Activated CD4-positive, alpha-beta T cell treated with anti-CD3 and anti-CD28 coated beads for 24 hours (primary cell): ENCODE results near the gene C6orf47.
"Not testable (repeated sequence)": the region's sequence is repeated elsewhere in the genome, so short reads cannot be mapped to it uniquely, and the experiment has no call there.

Experiments
- DNase-seq, 2 donors: peaks; one replicate each; pipeline ENCODE4 v3.0.0-alpha.2; 2020; ENCODE audit warnings: low read depth in 2 of 2

The C6orf47 gene

GRCh38 chr6:31660381-31661261 is at the start of gene C6orf47:
TSS of gene C6orf47 (minus strand) at chr6:31660778. CDS start at chr6:31659947, 831 bp downstream.
- peak; percentile 56 to 75 for DNase-seq

GRCh38 chr6:31709157-31709556 is 48.6 kb upstream of the C6orf47 start:
- not testable (repeated sequence) for DNase-seq

GRCh38 chr6:31708224-31708623 is 47.6 kb upstream of the C6orf47 start:
- no peak for DNase-seq

- no peak for DNase-seq
These were observed 47.1 kb upstream of the C6orf47 start for GRCh38 chr6:31707701-31708100.

GRCh38 chr6:31706599-31706998 is 46.0 kb upstream of the C6orf47 start, which contains the start of gene LY6G6F:
TSS of gene LY6G6F (plus strand) at chr6:31706866. CDS start at chr6:31706907, 41 bp downstream.
- no peak for DNase-seq

GRCh38 chr6:31705931-31706330 is 45.4 kb upstream of the C6orf47 start:
- DNase-seq: no peak

GRCh38 chr6:31702819-31703716 is 42.5 kb upstream of the C6orf47 start, which contains the start of gene ABHD16A:
TSS of gene ABHD16A (minus strand) at chr6:31703324. CDS start at chr6:31703281, 43 bp downstream.
- DNase-seq: peak; percentile 94 to 97

GRCh38 chr6:31702405-31702818 is 41.8 kb upstream of the C6orf47 start:
- DNase-seq: peak in 1 of 2 donors; percentile 7

GRCh38 chr6:31701666-31702404 is 41.3 kb upstream of the C6orf47 start:
- no peak for DNase-seq

GRCh38 chr6:31700740-31701401 is 40.3 kb upstream of the C6orf47 start:
- DNase-seq: no peak

- no peak for DNase-seq
These were observed 37.0 kb upstream of the C6orf47 start for GRCh38 chr6:31697555-31697954.

- no peak for DNase-seq
These were observed 33.0 kb upstream of the C6orf47 start for GRCh38 chr6:31693535-31693934.

- no peak for DNase-seq
These were observed 32.3 kb upstream of the C6orf47 start for GRCh38 chr6:31692886-31693285.

- DNase-seq: no peak
These were observed 31.8 kb upstream of the C6orf47 start for GRCh38 chr6:31692353-31692752.

GRCh38 chr6:31691564-31692108 is 31.1 kb upstream of the C6orf47 start:
- no peak for DNase-seq

- no peak for DNase-seq
These were observed 30.5 kb upstream of the C6orf47 start for GRCh38 chr6:31691078-31691463.

GRCh38 chr6:31690231-31691077 is 29.9 kb upstream of the C6orf47 start:
- no peak for DNase-seq

GRCh38 chr6:31689249-31690110 is 28.9 kb upstream of the C6orf47 start:
- no peak for DNase-seq
